Activated naive CD4-positive, alpha-beta T cell (primary cell): ENCODE results near the gene TCL1A.
"Not testable (repeated sequence)": the region's sequence is repeated elsewhere in the genome, so short reads cannot be mapped to it uniquely, and the experiment has no call there.

Experiments used
- DNase-seq, 4 experiments: peaks; one replicate each; lab custom pipeline; 2025; lab: John Stamatoyannopoulos, UW

Gene TCL1A

GRCh38 chr14:95675486-95675885 is 38.4 kb downstream of the TCL1A start:
- DNase-seq, result no peak

GRCh38 chr14:95674613-95675012 is 39.3 kb downstream of the TCL1A start:
- DNase-seq, result no peak

- no peak for DNase-seq
Observed at GRCh38 chr14:95668235-95668772, 45.6 kb downstream of the TCL1A start.

- DNase-seq, result no peak
Observed at GRCh38 chr14:95667249-95667693, 46.7 kb downstream of the TCL1A start.

- no peak for DNase-seq
Observed at GRCh38 chr14:95666450-95666849, 47.5 kb downstream of the TCL1A start.

GRCh38 chr14:95665530-95665929 is 48.4 kb downstream of the TCL1A start:
- DNase-seq, result not testable (repeated sequence)

- no peak for DNase-seq
Observed at GRCh38 chr14:95664546-95664945, 49.4 kb downstream of the TCL1A start.

GRCh38 chr14:95664066-95664465 is 49.9 kb downstream of the TCL1A start:
- DNase-seq, result no peak

- no peak for DNase-seq
Observed at GRCh38 chr14:95663226-95663797, 50.6 kb downstream of the TCL1A start.

GRCh38 chr14:95662376-95663186 is 51.3 kb downstream of the TCL1A start:
- DNase-seq, result no peak

- no peak for DNase-seq
Observed at GRCh38 chr14:95660651-95661515, 53.0 kb downstream of the TCL1A start.

- no peak for DNase-seq
Observed at GRCh38 chr14:95659990-95660385, 53.9 kb downstream of the TCL1A start.
